ENCODE measurements around the gene PCDHB14. TPM values are rescaled to one million over a fixed set of nuclear protein-coding genes. Genes with fewer than 3 reads are reported as not detected.
"Not testable (repeated sequence)": the region's sequence is repeated elsewhere in the genome, so short reads cannot be mapped to it uniquely, and the experiment has no call there.

The PCDHB14 gene
- polyA plus RNA-seq (2013): 0.32 TPM

- Histone ChIP-seq H3K27ac (ENCODE audit: insufficient read depth in 1 of 2, low read depth in 1 of 2, low read length in 2 of 2, poor library complexity in 1 of 2, severe bottlenecking in 2 of 2) (no peak within 1 kb of the TSS), H3K36me3 (ENCODE audit: control insufficient read depth in 4 of 4, insufficient read depth in 4 of 4, low read length in 3 of 4) (no peaks in the 10 kb centered on the region), H3K9me3 (ENCODE audit: control extremely low read depth in 1 of 5, control insufficient read depth in 4 of 5, insufficient read depth in 2 of 5, low read depth in 1 of 5, low read length in 4 of 5) (peaks cover 8 to 28% (median 14%) of the 10 kb centered on the region in 5 experiments), H3K27me3 (replicated peaks in 2 of 5; ENCODE audit: control insufficient read depth in 4 of 5, insufficient read depth in 5 of 5, low read length in 4 of 5) (peaks cover 4 to 40% (median 15%) of the 10 kb centered on the region in 5 experiments), H3K4me1 (ENCODE audit: control extremely low read depth in 1 of 4, control insufficient read depth in 4 of 4, insufficient read depth in 4 of 4, low read length in 3 of 4) (no peaks in the 10 kb centered on the region), H3K4me3 (ENCODE audit: control insufficient read depth in 1 of 7, extremely low read depth in 1 of 7, insufficient read depth in 4 of 7, low read depth in 2 of 7, low read length in 6 of 7) (peak within 1 kb of the TSS in 3 of 7 experiments; percentile 3 to 53 (median 29))
- ChIA-PET CTCF (interaction anchor here (0.6 to 1.5 kb wide), 8 partner anchors 9 to 343 kb away, joined by 3 to 5 read pairs (median 4); no protein-coding TSS in a partner anchor), POLR2A (no interaction called here)
- 22% methylated on average over 12 of the region's 15 CpGs for WGBS (ENCODE audit: insufficient coverage)
- DNase-seq: peak; percentile 16 to 48 (median 41)
These were observed at the start of gene PCDHB14 for GRCh38 chr5:141223112-141223783. Gene PCDHB14 (plus strand): TSS chr5:141223343. CDS start chr5:141223506, 163 bp downstream.

GRCh38 chr5:141174291-141175104, 48.6 kb upstream of the PCDHB14 start:
- H3K4me1 ChIP-seq (ENCODE audit: control extremely low read depth in 1 of 4, control insufficient read depth in 4 of 4, insufficient read depth in 4 of 4, low read length in 3 of 4); H3K27ac ChIP-seq (ENCODE audit: insufficient read depth in 1 of 2, low read depth in 1 of 2, low read length in 2 of 2, poor library complexity in 1 of 2, severe bottlenecking in 2 of 2); H3K36me3 ChIP-seq (ENCODE audit: control insufficient read depth in 4 of 4, insufficient read depth in 4 of 4, low read length in 3 of 4); CTCF ChIA-PET; POLR2A ChIA-PET; H3K4me3 ChIP-seq (ENCODE audit: control insufficient read depth in 1 of 7, extremely low read depth in 1 of 7, insufficient read depth in 4 of 7, low read depth in 2 of 7, low read length in 6 of 7); DNase-seq: not testable (repeated sequence)
- H3K9me3 ChIP-seq (ENCODE audit: control extremely low read depth in 1 of 5, control insufficient read depth in 4 of 5, insufficient read depth in 2 of 5, low read depth in 1 of 5, low read length in 4 of 5): peaks cover 4 to 38% (median 22%) of the 10 kb centered on the region in 5 experiments
- WGBS (ENCODE audit: insufficient coverage): 40% methylated on average over 52 of the region's 79 CpGs
- peaks cover 13 to 38% (median 17%) of the 10 kb centered on the region in 5 experiments for H3K27me3 ChIP-seq (replicated peaks in 2 of 5; ENCODE audit: control insufficient read depth in 4 of 5, insufficient read depth in 5 of 5, low read length in 4 of 5)

GRCh38 chr5:141175933-141176332, 47.2 kb upstream of the PCDHB14 start:
- H3K9me3 ChIP-seq (ENCODE audit: control extremely low read depth in 1 of 5, control insufficient read depth in 4 of 5, insufficient read depth in 2 of 5, low read depth in 1 of 5, low read length in 4 of 5): peaks cover 3 to 41% (median 23%) of the 10 kb centered on the region in 5 experiments
- POLR2A ChIA-PET: no interaction called here
- H3K4me3 ChIP-seq (ENCODE audit: control insufficient read depth in 1 of 7, extremely low read depth in 1 of 7, insufficient read depth in 4 of 7, low read depth in 2 of 7, low read length in 6 of 7): no peak overlapping the region
- H3K36me3 ChIP-seq (ENCODE audit: control insufficient read depth in 4 of 4, insufficient read depth in 4 of 4, low read length in 3 of 4): no peaks in the 10 kb centered on the region
- CTCF ChIA-PET: no interaction called here
- no peak for DNase-seq
- H3K27me3 ChIP-seq (replicated peaks in 2 of 5; ENCODE audit: control insufficient read depth in 4 of 5, insufficient read depth in 5 of 5, low read length in 4 of 5): peaks cover 13 to 47% (median 18%) of the 10 kb centered on the region in 5 experiments
- no CpG with 5 or more reads among the region's 1 CpG for WGBS (ENCODE audit: insufficient coverage)
- no peak overlapping the region for H3K27ac ChIP-seq (ENCODE audit: insufficient read depth in 1 of 2, low read depth in 1 of 2, low read length in 2 of 2, poor library complexity in 1 of 2, severe bottlenecking in 2 of 2)
- no peaks in the 10 kb centered on the region for H3K4me1 ChIP-seq (ENCODE audit: control extremely low read depth in 1 of 4, control insufficient read depth in 4 of 4, insufficient read depth in 4 of 4, low read length in 3 of 4)

GRCh38 chr5:141177577-141178191, 45.5 kb upstream of the PCDHB14 start, which contains the start of gene PCDHB8:
Gene PCDHB8 (plus strand): TSS chr5:141177790. CDS start chr5:141178035, 245 bp downstream.
- H3K27me3 ChIP-seq (replicated peaks in 2 of 5; ENCODE audit: control insufficient read depth in 4 of 5, insufficient read depth in 5 of 5, low read length in 4 of 5): peaks cover 13 to 53% (median 19%) of the 10 kb centered on the region in 5 experiments
- peaks cover 7 to 50% (median 27%) of the 10 kb centered on the region in 5 experiments for H3K9me3 ChIP-seq (ENCODE audit: control extremely low read depth in 1 of 5, control insufficient read depth in 4 of 5, insufficient read depth in 2 of 5, low read depth in 1 of 5, low read length in 4 of 5)
- POLR2A ChIA-PET; H3K4me3 ChIP-seq (ENCODE audit: control insufficient read depth in 1 of 7, extremely low read depth in 1 of 7, insufficient read depth in 4 of 7, low read depth in 2 of 7, low read length in 6 of 7); DNase-seq; H3K27ac ChIP-seq (ENCODE audit: insufficient read depth in 1 of 2, low read depth in 1 of 2, low read length in 2 of 2, poor library complexity in 1 of 2, severe bottlenecking in 2 of 2); H3K4me1 ChIP-seq (ENCODE audit: control extremely low read depth in 1 of 4, control insufficient read depth in 4 of 4, insufficient read depth in 4 of 4, low read length in 3 of 4); H3K36me3 ChIP-seq (ENCODE audit: control insufficient read depth in 4 of 4, insufficient read depth in 4 of 4, low read length in 3 of 4): not testable (repeated sequence)
- WGBS (ENCODE audit: insufficient coverage): 31% methylated on average over 8 of the region's 18 CpGs
- CTCF ChIA-PET: interaction anchor here (0.8 to 1.1 kb wide), 2 partner anchors 42 to 241 kb away, joined by 3 to 4 read pairs; no protein-coding TSS in a partner anchor

- 34% methylated on average over 16 of the region's 39 CpGs for WGBS (ENCODE audit: insufficient coverage)
- CTCF ChIA-PET; H3K4me3 ChIP-seq (ENCODE audit: control insufficient read depth in 1 of 7, extremely low read depth in 1 of 7, insufficient read depth in 4 of 7, low read depth in 2 of 7, low read length in 6 of 7); POLR2A ChIA-PET; DNase-seq; H3K36me3 ChIP-seq (ENCODE audit: control insufficient read depth in 4 of 4, insufficient read depth in 4 of 4, low read length in 3 of 4); H3K4me1 ChIP-seq (ENCODE audit: control extremely low read depth in 1 of 4, control insufficient read depth in 4 of 4, insufficient read depth in 4 of 4, low read length in 3 of 4); H3K27ac ChIP-seq (ENCODE audit: insufficient read depth in 1 of 2, low read depth in 1 of 2, low read length in 2 of 2, poor library complexity in 1 of 2, severe bottlenecking in 2 of 2): not testable (repeated sequence)
- peaks cover 7 to 46% (median 31%) of the 10 kb centered on the region in 5 experiments for H3K9me3 ChIP-seq (ENCODE audit: control extremely low read depth in 1 of 5, control insufficient read depth in 4 of 5, insufficient read depth in 2 of 5, low read depth in 1 of 5, low read length in 4 of 5)
- H3K27me3 ChIP-seq (replicated peaks in 2 of 5; ENCODE audit: control insufficient read depth in 4 of 5, insufficient read depth in 5 of 5, low read length in 4 of 5): peaks cover 5 to 50% (median 26%) of the 10 kb centered on the region in 5 experiments
These were observed 43.8 kb upstream of the PCDHB14 start for GRCh38 chr5:141179371-141179770.

GRCh38 chr5:141179876-141180275, 43.3 kb upstream of the PCDHB14 start:
- DNase-seq; H3K4me3 ChIP-seq (ENCODE audit: control insufficient read depth in 1 of 7, extremely low read depth in 1 of 7, insufficient read depth in 4 of 7, low read depth in 2 of 7, low read length in 6 of 7); POLR2A ChIA-PET; H3K36me3 ChIP-seq (ENCODE audit: control insufficient read depth in 4 of 4, insufficient read depth in 4 of 4, low read length in 3 of 4); H3K4me1 ChIP-seq (ENCODE audit: control extremely low read depth in 1 of 4, control insufficient read depth in 4 of 4, insufficient read depth in 4 of 4, low read length in 3 of 4); CTCF ChIA-PET; H3K27ac ChIP-seq (ENCODE audit: insufficient read depth in 1 of 2, low read depth in 1 of 2, low read length in 2 of 2, poor library complexity in 1 of 2, severe bottlenecking in 2 of 2): not testable (repeated sequence)
- 27% methylated on average over 22 of the region's 32 CpGs for WGBS (ENCODE audit: insufficient coverage)
- H3K27me3 ChIP-seq (replicated peaks in 2 of 5; ENCODE audit: control insufficient read depth in 4 of 5, insufficient read depth in 5 of 5, low read length in 4 of 5): peaks cover 5 to 51% (median 24%) of the 10 kb centered on the region in 5 experiments
- peaks cover 7 to 44% (median 29%) of the 10 kb centered on the region in 5 experiments for H3K9me3 ChIP-seq (ENCODE audit: control extremely low read depth in 1 of 5, control insufficient read depth in 4 of 5, insufficient read depth in 2 of 5, low read depth in 1 of 5, low read length in 4 of 5)
